ENCODE results near the gene RPS16. TPM values are rescaled to one million over a fixed set of nuclear protein-coding genes. Genes with fewer than 3 reads are reported as not detected.

The RPS16 gene
- total RNA-seq, 2 donors from 2014 or later, result 1,162 to 1,716 TPM

DNA sequence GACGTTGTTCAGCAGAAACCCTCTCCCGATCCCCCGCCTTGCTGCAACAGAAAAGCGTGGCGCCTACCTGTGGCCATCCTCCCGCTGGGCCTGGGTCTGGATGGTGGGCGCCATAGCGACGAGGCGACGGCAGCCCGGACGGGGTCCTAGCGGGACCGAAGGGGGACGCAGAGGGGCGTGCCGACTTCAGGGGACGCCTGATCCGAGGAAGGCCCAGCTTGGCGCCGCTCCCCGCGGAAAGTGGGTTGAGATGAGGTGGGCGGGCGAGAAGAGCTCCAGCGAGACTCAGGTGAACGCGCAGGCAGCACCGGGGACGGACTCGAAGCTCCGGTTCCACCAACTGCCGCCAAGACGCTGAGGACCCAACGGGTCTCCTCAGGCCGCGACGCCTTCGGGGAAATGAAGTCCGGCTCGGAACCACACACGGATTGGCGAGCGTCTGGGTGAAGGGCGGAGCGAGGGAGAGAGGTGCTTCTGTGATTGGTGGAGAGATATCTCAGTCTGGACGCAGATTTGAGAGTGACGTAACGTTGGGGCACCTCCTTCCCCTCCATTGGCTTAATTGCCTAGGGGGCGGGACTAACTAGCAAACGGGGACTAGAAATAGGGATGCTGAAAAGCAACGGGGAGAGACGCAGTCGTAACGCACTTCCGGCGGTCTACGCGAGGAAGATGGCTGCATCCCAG, 44.9 kb downstream of the RPS16 start, which contains the start of the genes MED29 and PAF1:
Gene MED29, plus strand, starts transcription at position 628 of the 687 bp plus-strand sequence. Its CDS starts 45 bp downstream, at position 673.
Gene PAF1, minus strand, starts transcription at position 356 of the 687 bp plus-strand sequence. Its CDS starts 242 bp downstream, at position 114.
- H3K27ac ChIP-seq, result peak within 1 kb of the TSS; percentile 98 to 99
- H3K9me3 ChIP-seq, result no peaks in the 10 kb centered on the region
- intact Hi-C loops (cut with DNase I), result loop anchor here (2.0 kb wide), 1 partner anchor 48 kb away; the partner anchor contains the start of gene SAMD4B
- no peaks in the 10 kb centered on the region for H3K27me3 ChIP-seq (replicated peaks; ENCODE audit: insufficient read depth)
- DNase-seq (ENCODE audit: low spot score), result peak; percentile 99
- H3K4me1 ChIP-seq (replicated peaks), result peaks cover 8% of the 10 kb centered on the region
- TF ChIP-seq, protein P1, sequence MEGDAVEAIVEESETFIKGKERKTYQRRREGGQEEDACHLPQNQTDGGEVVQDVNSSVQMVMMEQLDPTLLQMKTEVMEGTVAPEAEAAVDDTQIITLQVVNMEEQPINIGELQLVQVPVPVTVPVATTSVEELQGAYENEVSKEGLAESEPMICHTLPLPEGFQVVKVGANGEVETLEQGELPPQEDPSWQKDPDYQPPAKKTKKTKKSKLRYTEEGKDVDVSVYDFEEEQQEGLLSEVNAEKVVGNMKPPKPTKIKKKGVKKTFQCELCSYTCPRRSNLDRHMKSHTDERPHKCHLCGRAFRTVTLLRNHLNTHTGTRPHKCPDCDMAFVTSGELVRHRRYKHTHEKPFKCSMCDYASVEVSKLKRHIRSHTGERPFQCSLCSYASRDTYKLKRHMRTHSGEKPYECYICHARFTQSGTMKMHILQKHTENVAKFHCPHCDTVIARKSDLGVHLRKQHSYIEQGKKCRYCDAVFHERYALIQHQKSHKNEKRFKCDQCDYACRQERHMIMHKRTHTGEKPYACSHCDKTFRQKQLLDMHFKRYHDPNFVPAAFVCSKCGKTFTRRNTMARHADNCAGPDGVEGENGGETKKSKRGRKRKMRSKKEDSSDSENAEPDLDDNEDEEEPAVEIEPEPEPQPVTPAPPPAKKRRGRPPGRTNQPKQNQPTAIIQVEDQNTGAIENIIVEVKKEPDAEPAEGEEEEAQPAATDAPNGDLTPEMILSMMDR (IDR thresholded peaks at IDR 0.05), result peak in 2 of 4 experiments; percentile 8 to 29
- peak; percentile 99 for TF ChIP-seq POLR2AphosphoS5 (IDR thresholded peaks at IDR 0.05)
- TF ChIP-seq POLR2A (IDR thresholded peaks at IDR 0.05), result peak; percentile 86
- WGBS, result under 1% methylated on average over 60 of the region's 60 CpGs
- peak within 1 kb of the TSS; percentile 76 to 89 for H3K4me3 ChIP-seq
- peaks cover 0 to 28% of the 10 kb centered on the region in 2 donors for H3K36me3 ChIP-seq

DNA sequence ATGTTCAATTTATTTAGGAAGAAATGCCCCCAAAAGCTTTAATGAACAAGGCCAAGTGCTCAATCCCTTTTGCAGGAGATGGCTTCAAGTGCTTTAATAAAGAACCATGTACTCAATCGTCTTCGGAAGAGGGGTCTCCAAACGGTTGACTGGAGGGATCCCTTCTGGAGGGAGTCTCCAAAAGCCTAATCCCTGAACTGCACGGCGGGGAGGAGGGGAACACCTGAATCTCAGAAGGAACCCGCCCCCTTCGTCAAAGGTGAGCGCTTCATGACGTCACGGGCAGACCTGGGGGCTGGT, 45.3 kb downstream of the RPS16 start:
- H3K27me3 ChIP-seq (replicated peaks; ENCODE audit: insufficient read depth), result no peaks in the 10 kb centered on the region
- no peaks in the 10 kb centered on the region for H3K9me3 ChIP-seq
- WGBS, result 0% methylated on average over 10 of the region's 10 CpGs
- peak overlapping the region; percentile 98 to 99 for H3K27ac ChIP-seq
- intact Hi-C loops (cut with DNase I), result loop anchor here (2.0 kb wide), 1 partner anchor 48 kb away; the partner anchor contains the start of gene SAMD4B
- H3K4me3 ChIP-seq, result peak overlapping the region; percentile 76 to 89
- TF ChIP-seq POLR2A (IDR thresholded peaks at IDR 0.05) (no peak), POLR2AphosphoS5 (IDR thresholded peaks at IDR 0.05) (no peak)
- TF ChIP-seq, protein P1 (IDR thresholded peaks at IDR 0.05), result no peak
- DNase-seq (ENCODE audit: low spot score), result peak; percentile 75
- peaks cover 0 to 29% of the 10 kb centered on the region in 2 donors for H3K36me3 ChIP-seq
- peaks cover 8% of the 10 kb centered on the region for H3K4me1 ChIP-seq (replicated peaks)

DNA sequence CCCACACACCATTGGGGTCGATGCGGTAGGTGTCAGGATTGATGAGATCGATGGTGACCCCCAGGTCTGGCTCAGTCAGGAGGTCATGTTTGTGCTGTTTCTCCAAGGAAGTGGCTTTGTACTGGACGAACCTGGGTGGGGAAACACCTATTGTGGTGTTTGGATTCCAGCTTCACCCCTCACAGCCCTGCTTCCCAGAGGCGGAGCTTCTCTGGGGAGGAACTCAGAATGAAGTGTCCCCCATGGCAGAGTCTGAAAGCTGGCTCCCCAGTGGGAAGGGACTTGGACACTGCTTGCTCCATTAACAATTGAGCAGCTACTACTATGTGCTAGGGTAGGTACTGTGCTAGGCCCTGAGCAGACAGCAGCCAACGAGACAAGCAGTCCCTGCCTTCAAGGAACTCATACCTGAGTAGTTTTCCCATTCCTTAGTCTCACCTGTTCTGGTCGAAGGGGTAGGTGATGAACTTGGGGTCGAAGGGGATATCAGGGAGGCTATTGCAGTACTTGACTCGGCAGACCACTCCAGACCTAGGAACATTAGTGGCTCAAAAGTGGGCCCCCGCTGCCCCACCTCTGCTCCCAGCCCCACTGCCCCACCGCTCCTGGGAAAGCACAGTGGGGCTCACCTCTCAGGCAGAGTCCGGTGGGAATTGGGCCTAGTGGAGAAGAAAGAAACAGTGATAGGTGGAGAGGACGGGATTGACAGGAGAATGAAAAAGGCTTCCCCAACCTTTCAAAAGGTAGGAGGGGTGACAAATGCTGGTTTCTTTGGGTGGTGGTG, 45.9 kb downstream of the RPS16 start:
- H3K4me3 ChIP-seq, result peak overlapping the region; percentile 76 to 89
- H3K36me3 ChIP-seq, result peaks cover 0 to 29% of the 10 kb centered on the region in 2 donors
- DNase-seq (ENCODE audit: low spot score), result no peak
- intact Hi-C loops (cut with DNase I), result loop anchor here (2.0 kb wide), 1 partner anchor 47 kb away; the partner anchor contains the start of gene SAMD4B
- H3K27me3 ChIP-seq (replicated peaks; ENCODE audit: insufficient read depth), result no peaks in the 10 kb centered on the region
- 60% methylated on average over 13 of the region's 13 CpGs for WGBS
- peak overlapping the region; percentile 98 to 99 for H3K27ac ChIP-seq
- no peaks in the 10 kb centered on the region for H3K9me3 ChIP-seq
- peaks cover 8% of the 10 kb centered on the region for H3K4me1 ChIP-seq (replicated peaks)
- TF ChIP-seq POLR2A (IDR thresholded peaks at IDR 0.05) (no peak), POLR2AphosphoS5 (IDR thresholded peaks at IDR 0.05) (no peak)
- TF ChIP-seq, protein P1 (IDR thresholded peaks at IDR 0.05), result no peak

DNA sequence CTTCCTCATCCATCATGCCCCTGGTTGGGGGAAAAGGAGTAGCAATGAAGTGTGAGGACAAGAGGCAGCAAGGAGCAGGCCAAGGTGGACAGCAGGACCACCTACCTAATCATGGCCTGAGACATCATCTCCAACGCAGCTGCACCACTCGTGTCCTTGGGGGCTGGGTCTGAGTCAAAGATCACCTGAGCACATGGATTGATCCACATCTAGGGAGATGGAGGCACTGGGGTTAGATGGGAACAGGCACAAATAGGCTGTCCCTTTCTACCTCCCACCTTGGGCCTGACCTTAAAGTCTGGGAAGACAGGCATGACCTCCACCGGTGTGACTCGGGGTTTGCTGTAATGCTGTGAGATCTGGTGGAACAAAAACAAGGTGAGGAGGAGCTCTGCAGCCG, 47.1 kb downstream of the RPS16 start:
- H3K4me3 ChIP-seq, result no peak overlapping the region
- H3K36me3 ChIP-seq, result peaks cover 0 to 25% of the 10 kb centered on the region in 2 donors
- WGBS, result 86% methylated on average over 5 of the region's 5 CpGs
- no peaks in the 10 kb centered on the region for H3K27me3 ChIP-seq (replicated peaks; ENCODE audit: insufficient read depth)
- DNase-seq (ENCODE audit: low spot score), result no peak
- H3K4me1 ChIP-seq (replicated peaks), result peaks cover 8% of the 10 kb centered on the region
- no peaks in the 10 kb centered on the region for H3K9me3 ChIP-seq
- intact Hi-C loops (cut with DNase I), result no loop called here
- peak overlapping the region in 1 of 2 donors; percentile 98 for H3K27ac ChIP-seq
- TF ChIP-seq, protein P1 (IDR thresholded peaks at IDR 0.05), result no peak

Measured in prostate gland (tissue), 2 donors.